Measurements from ENCODE around the gene KSR2. TPM values are rescaled to one million over a fixed set of nuclear protein-coding genes. Genes with fewer than 3 reads are reported as not detected.

Gene KSR2
- total RNA-seq, 2 donors from 2014 or later = 0.07 to 0.08 TPM

DNA sequence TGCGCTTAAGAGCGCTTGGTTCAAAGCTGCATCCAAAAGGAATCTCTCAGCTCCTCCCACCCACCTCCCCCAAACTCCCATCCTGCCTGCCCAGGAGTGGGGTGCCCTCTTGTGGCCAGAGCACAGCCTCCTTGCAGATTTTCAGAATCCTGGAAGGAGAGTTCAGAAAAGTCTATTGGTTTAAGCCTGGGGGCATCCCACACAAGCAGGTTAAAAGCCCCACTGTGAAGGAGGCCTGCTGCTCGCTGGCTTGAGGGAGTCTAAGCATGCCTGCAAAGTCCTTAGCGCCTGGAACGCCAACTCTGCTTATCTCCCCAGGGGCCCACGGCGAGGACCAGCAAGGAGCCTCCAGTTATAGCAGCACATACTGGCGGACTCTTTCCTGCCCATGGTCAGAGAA, 297.1 kb downstream of the KSR2 start:
- H3K27ac ChIP-seq = no peak overlapping the region
- no peaks in the 10 kb centered on the region for H3K4me1 ChIP-seq
- DNase-seq (ENCODE audit: low spot score) = no peak
- no peaks in the 10 kb centered on the region for H3K9me3 ChIP-seq
- no peaks in the 10 kb centered on the region for H3K27me3 ChIP-seq
- H3K4me3 ChIP-seq = no peak overlapping the region
- no peaks in the 10 kb centered on the region for H3K36me3 ChIP-seq
- TF ChIP-seq, protein P1, sequence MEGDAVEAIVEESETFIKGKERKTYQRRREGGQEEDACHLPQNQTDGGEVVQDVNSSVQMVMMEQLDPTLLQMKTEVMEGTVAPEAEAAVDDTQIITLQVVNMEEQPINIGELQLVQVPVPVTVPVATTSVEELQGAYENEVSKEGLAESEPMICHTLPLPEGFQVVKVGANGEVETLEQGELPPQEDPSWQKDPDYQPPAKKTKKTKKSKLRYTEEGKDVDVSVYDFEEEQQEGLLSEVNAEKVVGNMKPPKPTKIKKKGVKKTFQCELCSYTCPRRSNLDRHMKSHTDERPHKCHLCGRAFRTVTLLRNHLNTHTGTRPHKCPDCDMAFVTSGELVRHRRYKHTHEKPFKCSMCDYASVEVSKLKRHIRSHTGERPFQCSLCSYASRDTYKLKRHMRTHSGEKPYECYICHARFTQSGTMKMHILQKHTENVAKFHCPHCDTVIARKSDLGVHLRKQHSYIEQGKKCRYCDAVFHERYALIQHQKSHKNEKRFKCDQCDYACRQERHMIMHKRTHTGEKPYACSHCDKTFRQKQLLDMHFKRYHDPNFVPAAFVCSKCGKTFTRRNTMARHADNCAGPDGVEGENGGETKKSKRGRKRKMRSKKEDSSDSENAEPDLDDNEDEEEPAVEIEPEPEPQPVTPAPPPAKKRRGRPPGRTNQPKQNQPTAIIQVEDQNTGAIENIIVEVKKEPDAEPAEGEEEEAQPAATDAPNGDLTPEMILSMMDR (IDR thresholded peaks at IDR 0.05) = peak in 1 of 2 donors; percentile 46

DNA sequence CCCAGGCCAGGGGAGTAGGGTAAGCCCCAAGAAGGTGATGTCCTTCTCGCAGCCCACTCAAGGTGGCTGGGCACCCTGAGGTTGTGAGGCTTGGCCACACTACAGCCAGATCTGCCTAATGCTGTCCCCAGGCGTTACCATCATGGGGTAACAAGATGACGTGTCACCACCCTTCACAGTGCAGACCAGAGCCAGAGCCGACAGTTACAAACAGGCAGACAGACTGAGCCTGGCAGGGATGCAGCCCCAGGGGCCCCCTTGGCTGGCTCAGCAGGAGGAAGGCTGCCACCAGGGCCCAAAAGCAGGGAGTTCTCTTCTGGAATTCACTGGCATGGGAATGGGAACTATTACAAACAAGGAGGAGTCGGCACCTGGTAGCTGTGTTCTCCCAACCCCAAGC, 304.6 kb downstream of the KSR2 start:
- Histone ChIP-seq H3K4me3 (no peak overlapping the region), H3K4me1 (no peaks in the 10 kb centered on the region), H3K27ac (no peak overlapping the region), H3K27me3 (no peaks in the 10 kb centered on the region), H3K9me3 (no peaks in the 10 kb centered on the region), H3K36me3 (no peaks in the 10 kb centered on the region)
- TF ChIP-seq, protein P1 (IDR thresholded peaks at IDR 0.05) = no peak
- no peak for DNase-seq (ENCODE audit: low spot score)

DNA sequence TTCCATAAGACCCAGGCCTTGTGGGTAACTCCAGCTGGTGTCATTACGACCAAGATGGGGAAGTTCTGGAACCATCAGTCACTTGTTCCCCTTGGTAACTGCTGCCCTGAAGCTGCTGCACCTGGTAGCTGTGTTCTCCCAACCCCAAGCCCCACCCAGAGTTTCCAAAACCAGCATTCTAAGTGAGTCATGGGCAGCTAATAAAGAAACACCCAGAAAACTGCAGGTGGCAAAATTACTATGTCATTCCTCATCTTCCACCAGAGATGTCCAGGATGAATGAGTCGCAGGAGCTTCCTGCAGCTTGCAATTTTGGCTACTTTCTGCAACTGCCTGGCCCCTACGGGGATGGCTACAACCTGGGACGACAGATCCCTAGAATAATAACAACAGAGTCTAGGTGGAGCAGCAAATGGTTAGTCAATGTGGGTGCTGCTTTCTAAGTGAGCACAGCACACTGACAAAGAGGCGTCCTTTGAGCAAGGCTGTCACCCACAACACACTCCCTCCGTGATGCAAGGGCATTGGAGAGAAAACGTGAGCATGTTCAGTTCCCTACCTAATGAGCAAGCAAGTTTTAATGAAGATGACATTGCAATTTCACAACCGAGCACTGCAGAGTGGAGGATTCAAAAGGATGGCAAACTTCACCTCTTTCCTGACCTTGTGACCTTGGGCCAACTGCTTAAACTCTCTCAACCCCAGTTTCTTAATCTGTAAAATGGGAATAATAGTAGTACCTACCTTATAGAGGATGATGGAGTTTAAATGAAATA, 306.0 kb downstream of the KSR2 start:
- no peaks in the 10 kb centered on the region for H3K4me1 ChIP-seq
- TF ChIP-seq, protein P1 (IDR thresholded peaks at IDR 0.05) = no peak
- no peaks in the 10 kb centered on the region for H3K36me3 ChIP-seq
- H3K9me3 ChIP-seq = no peaks in the 10 kb centered on the region
- H3K4me3 ChIP-seq = no peak overlapping the region
- no peak overlapping the region for H3K27ac ChIP-seq
- no peak for DNase-seq (ENCODE audit: low spot score)
- H3K27me3 ChIP-seq = no peaks in the 10 kb centered on the region

DNA sequence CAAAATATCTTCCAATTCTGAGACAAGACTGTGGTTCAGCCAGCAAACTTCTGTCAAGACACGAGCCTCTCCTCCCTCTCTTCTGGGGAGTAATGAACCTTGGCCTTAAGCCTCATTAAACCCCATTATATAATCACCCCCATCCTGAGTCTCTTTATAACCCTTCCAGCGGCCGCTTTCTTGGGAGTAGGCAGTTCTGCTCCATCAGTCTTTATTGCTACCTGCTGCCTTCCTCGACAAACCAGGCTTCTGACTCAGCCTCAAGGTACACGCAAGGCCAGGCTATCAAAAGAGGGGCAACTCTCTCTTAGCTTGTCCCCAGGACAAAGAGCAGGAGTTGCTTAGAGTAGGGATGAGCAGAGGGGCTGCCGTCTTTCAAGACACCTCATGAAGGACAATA, 306.6 kb downstream of the KSR2 start:
- TF ChIP-seq, protein P1 (IDR thresholded peaks at IDR 0.05) = no peak
- no peak for DNase-seq (ENCODE audit: low spot score)
- Histone ChIP-seq H3K9me3 (no peaks in the 10 kb centered on the region), H3K27ac (no peak overlapping the region), H3K4me3 (no peak overlapping the region), H3K36me3 (no peaks in the 10 kb centered on the region), H3K4me1 (no peaks in the 10 kb centered on the region), H3K27me3 (no peaks in the 10 kb centered on the region)

DNA sequence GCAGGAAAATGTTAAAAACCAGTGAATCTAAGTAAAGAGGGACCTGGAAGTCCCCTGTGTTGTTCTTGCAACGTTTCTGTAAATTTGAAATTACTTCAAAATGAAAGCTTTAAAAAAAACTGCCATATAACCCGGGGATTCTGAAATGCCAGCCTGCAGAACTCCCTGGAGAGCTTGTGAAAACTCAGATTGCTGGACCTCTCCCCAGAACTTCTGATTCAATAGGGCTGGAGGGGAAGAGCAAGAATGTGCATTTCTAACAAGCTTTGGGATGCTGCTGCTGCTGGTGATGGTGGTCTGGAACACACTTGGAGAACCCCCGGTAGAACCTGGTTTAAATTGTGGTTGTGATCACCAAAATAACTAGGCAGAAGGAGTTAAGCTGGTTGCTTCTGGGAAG, 307.3 kb downstream of the KSR2 start:
- Histone ChIP-seq H3K9me3 (no peaks in the 10 kb centered on the region), H3K4me1 (no peaks in the 10 kb centered on the region), H3K27ac (no peak overlapping the region), H3K4me3 (no peak overlapping the region), H3K27me3 (no peaks in the 10 kb centered on the region), H3K36me3 (no peaks in the 10 kb centered on the region)
- no peak for DNase-seq (ENCODE audit: low spot score)
- TF ChIP-seq, protein P1 (IDR thresholded peaks at IDR 0.05) = no peak

DNA sequence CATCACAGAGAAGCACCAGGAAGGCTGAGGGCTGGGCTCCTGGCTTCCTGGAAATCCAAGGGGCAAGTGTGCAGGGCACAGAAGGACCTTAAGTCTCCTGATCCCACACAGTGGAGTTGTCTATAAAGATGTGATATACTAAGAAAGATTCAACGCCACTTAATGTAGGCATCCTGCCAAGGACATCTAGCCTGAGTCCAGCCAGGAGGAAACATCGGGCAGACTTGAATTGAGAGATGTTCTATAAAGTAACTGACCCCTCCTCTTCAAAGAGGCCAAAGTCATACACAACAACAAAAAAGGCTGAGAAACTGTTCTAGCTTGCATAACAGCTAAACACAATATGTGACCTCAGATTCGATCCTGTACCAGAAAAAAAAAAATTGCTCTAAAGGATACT, 307.9 kb downstream of the KSR2 start:
- Histone ChIP-seq H3K4me3 (no peak overlapping the region), H3K9me3 (no peaks in the 10 kb centered on the region), H3K27ac (no peak overlapping the region), H3K36me3 (no peaks in the 10 kb centered on the region), H3K27me3 (no peaks in the 10 kb centered on the region), H3K4me1 (no peaks in the 10 kb centered on the region)
- TF ChIP-seq, protein P1 (IDR thresholded peaks at IDR 0.05) = no peak
- DNase-seq (ENCODE audit: low spot score) = no peak

Measured in right atrium auricular region (tissue), 2 donors.